ENCODE results near the gene TMEM150A.
A peak's percentile ranks its signal among the peaks of the same experiment; 100 is the strongest.
"Not testable (repeated sequence)": the region's sequence is repeated elsewhere in the genome, so short reads cannot be mapped to it uniquely, and the experiment has no call there.

Gene TMEM150A

DNA sequence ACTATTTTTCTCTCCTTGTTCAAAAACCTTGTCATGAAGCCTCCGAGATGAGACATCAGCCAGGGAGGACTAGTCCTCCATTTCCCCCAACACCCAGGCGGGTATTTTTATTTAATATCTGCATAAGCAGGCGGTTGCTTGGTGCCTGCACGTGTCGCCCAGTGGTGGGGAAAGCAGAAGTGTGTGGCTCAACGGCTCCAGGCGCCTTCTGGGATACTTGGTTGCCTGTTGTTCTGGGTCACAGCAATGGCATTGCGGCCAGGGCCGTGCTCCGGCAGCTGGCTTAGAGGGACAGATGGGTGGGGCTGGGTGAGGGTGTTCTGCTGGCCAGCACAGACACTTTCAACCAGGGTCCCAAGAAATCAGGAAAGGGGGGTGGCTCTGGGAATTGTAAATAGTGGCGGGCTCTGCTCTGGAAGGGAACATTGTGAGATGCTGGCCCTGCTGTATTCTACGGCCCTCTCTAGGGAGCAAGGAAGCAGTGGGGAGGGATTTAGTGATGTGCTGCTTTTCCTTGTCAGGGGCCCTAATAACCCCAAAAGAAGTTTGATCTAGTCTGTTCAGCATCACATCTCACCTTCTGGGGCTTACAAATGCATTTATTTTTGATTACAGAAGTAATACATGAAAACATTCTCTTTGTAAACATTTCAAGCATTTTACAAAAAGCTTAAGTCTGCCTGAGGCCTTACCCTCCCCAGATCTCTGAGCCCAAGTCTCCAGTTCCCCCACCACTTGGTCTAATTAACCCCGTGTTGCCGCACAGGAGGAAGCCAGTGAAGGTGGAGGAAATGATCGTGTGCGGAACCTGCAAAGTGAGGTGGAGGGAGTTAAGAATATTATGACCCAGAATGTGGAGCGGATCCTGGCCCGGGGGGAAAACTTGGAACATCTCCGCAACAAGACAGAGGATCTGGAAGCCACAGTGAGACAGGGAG, 24.0 kb downstream of the TMEM150A start:
- Histone ChIP-seq H3K9ac (ENCODE audit: low read length) (no peak overlapping the region), H3K27me3 (ENCODE audit: control insufficient read depth, insufficient read depth, low read length) (peaks cover 22% of the 10 kb centered on the region), H3K9me3 (ENCODE audit: control insufficient read depth, low read depth, low read length) (no peaks in the 10 kb centered on the region), H3K27ac (ENCODE audit: low read length) (no peak overlapping the region), H3K4me3 (ENCODE audit: low read length) (peak overlapping the region; percentile 62), H3K4me1 (ENCODE audit: control insufficient read depth, low read depth, low read length) (peaks cover 25% of the 10 kb centered on the region), H3K36me3 (ENCODE audit: control insufficient read depth, low read depth, low read length) (no peaks in the 10 kb centered on the region)

DNA sequence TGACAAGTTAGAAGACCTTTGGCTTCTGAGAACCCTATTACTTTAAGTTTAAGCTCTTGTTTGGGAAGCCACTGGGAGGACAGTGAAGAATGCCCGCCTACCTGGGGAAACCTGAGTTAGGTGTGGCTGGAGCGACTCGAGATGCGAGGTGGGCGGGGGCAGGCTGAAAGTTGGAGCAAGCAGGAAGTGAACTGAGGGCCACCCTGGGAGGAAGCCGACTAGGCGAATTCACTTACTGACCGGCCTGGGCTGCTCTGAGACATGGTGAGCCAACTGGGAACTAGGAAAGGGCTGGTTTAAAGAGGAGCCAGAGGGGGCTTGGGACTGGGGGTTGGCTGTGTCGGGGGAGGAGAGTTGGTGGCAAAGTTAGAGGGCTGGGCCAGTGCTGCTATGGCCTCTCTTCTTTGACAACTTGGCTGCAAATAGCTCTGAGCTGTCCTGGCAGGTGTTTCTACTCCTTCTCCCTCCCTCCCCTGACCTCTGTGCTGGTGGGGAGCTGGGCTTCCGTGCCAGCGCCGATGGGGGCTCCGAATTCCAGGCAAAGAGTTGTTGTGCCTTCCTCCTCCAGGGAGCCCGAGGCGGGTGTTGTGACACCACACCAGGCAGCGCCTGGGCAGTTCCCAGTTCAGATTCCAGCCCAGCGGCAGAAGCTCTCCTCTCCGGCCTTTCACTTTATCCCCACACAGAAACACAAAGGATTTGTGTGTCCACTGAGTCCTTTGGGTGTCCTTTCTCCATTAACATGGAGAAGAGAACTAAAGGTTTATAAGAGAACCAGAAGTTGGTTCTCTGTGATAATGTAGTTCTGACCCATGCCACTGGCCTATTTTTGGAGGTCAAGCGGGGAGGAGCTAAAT, 24.9 kb downstream of the TMEM150A start, which contains the start of gene VAMP8:
Gene VAMP8, plus strand, starts transcription at position 201 of the 857 bp plus-strand sequence. Its CDS starts 61 bp downstream, at position 262.
- peak within 1 kb of the TSS; percentile 62 for H3K4me3 ChIP-seq (ENCODE audit: low read length)
- H3K4me1 ChIP-seq (ENCODE audit: control insufficient read depth, low read depth, low read length), result peaks cover 25% of the 10 kb centered on the region
- H3K27ac ChIP-seq (ENCODE audit: low read length), result no peak within 1 kb of the TSS
- H3K27me3 ChIP-seq (ENCODE audit: control insufficient read depth, insufficient read depth, low read length), result peaks cover 23% of the 10 kb centered on the region
- H3K9ac ChIP-seq (ENCODE audit: low read length), result peak within 1 kb of the TSS; percentile 26
- no peaks in the 10 kb centered on the region for H3K36me3 ChIP-seq (ENCODE audit: control insufficient read depth, low read depth, low read length)
- no peaks in the 10 kb centered on the region for H3K9me3 ChIP-seq (ENCODE audit: control insufficient read depth, low read depth, low read length)

DNA sequence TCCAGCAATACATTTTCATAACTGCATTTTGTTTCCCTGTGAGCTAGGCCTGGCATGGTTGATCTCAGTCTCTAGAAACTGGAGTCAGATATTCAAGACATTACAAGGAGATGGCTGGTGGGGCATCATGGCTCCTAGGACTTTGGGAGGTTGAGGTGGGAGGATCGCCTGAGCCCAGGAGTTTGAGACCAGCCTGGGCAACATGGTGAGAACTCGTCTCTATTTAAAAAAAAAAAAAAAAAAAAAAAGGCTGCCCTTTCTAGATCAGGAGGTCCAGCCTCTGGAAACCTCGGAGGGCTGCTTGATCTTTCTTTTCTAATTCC, 25.5 kb downstream of the TMEM150A start:
- Histone ChIP-seq H3K27me3 (ENCODE audit: control insufficient read depth, insufficient read depth, low read length) (peaks cover 27% of the 10 kb centered on the region), H3K36me3 (ENCODE audit: control insufficient read depth, low read depth, low read length) (no peaks in the 10 kb centered on the region), H3K27ac (ENCODE audit: low read length) (no peak overlapping the region), H3K9me3 (ENCODE audit: control insufficient read depth, low read depth, low read length) (no peaks in the 10 kb centered on the region), H3K9ac (ENCODE audit: low read length) (no peak overlapping the region), H3K4me1 (ENCODE audit: control insufficient read depth, low read depth, low read length) (peaks cover 25% of the 10 kb centered on the region), H3K4me3 (ENCODE audit: low read length) (peak overlapping the region; percentile 62)

DNA sequence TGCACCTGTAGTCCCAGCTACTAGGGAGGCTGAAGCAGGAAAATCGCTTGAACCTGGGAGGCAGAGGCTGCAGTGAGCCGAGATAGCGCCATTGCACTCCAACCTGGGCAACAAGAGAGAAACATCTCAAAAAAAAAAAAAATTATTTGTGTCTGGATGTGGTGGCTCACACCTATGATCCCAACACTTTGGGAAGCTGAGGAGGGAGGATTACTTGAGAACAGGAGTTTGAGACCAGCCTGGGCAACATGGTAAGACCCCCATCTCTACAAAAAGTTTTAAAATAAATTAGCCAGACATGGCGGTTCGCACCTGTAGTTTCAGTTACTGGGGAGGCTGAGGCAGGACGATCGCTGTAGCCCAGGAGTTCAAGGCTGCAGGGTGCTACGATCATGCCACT, 26.8 kb downstream of the TMEM150A start:
- H3K4me1 ChIP-seq (ENCODE audit: control insufficient read depth, low read depth, low read length), result peaks cover 25% of the 10 kb centered on the region
- no peak overlapping the region for H3K27ac ChIP-seq (ENCODE audit: low read length)
- H3K36me3 ChIP-seq (ENCODE audit: control insufficient read depth, low read depth, low read length), result no peaks in the 10 kb centered on the region
- H3K9ac ChIP-seq (ENCODE audit: low read length), result no peak overlapping the region
- no peaks in the 10 kb centered on the region for H3K9me3 ChIP-seq (ENCODE audit: control insufficient read depth, low read depth, low read length)
- no peak overlapping the region for H3K4me3 ChIP-seq (ENCODE audit: low read length)
- peaks cover 32% of the 10 kb centered on the region for H3K27me3 ChIP-seq (ENCODE audit: control insufficient read depth, insufficient read depth, low read length)

DNA sequence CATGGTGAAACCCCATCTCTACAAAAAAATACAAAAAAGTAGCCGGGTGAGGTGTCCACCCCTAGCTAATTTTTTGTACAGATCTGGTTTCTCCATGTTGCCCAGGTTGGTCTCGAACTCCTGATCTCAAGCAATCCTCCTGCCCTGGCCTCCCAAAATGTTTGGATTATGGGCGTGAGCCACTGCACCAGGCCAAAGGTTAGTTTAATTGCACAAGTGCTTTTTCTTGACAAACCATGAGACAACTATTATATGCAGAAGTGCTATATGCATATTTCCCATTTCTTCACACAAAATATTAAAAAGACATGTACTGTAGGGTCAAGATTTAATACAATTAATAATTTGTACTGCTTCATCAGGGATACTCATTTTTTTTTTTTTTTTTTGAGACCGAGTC, 36.2 kb downstream of the TMEM150A start:
- peaks cover 20% of the 10 kb centered on the region for H3K27me3 ChIP-seq (ENCODE audit: control insufficient read depth, insufficient read depth, low read length)
- H3K4me1 ChIP-seq (ENCODE audit: control insufficient read depth, low read depth, low read length), result no peaks in the 10 kb centered on the region
- no peak overlapping the region for H3K9ac ChIP-seq (ENCODE audit: low read length)
- H3K4me3 ChIP-seq (ENCODE audit: low read length), result no peak overlapping the region
- no peak overlapping the region for H3K27ac ChIP-seq (ENCODE audit: low read length)
- no peaks in the 10 kb centered on the region for H3K36me3 ChIP-seq (ENCODE audit: control insufficient read depth, low read depth, low read length)
- H3K9me3 ChIP-seq (ENCODE audit: control insufficient read depth, low read depth, low read length), result no peaks in the 10 kb centered on the region

DNA sequence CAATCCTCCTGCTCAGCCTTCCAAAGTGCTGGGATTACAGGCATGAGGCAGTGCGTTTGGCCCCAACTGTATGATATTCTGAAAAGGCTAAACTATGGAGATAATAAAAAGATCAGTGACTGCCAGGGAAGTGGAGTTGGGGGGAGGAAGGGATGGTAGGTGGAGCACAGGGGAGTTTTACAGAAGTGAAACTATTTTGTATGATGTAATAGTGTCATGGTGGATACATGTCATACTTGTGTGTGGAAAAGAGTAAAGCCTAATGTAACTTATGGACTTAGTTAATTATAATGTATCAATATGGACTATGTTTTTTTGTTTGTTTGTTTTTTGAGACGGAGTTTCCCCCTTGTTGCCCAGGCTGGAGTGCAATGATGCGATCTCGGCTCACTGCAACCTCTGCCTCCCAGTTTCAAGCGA, 38.3 kb downstream of the TMEM150A start:
- Histone ChIP-seq H3K4me1 (ENCODE audit: control insufficient read depth, low read depth, low read length) (no peaks in the 10 kb centered on the region), H3K9me3 (ENCODE audit: control insufficient read depth, low read depth, low read length) (no peaks in the 10 kb centered on the region), H3K36me3 (ENCODE audit: control insufficient read depth, low read depth, low read length) (no peaks in the 10 kb centered on the region), H3K4me3 (ENCODE audit: low read length) (no peak overlapping the region), H3K27me3 (ENCODE audit: control insufficient read depth, insufficient read depth, low read length) (no peaks in the 10 kb centered on the region), H3K9ac (ENCODE audit: low read length) (no peak overlapping the region), H3K27ac (ENCODE audit: low read length) (no peak overlapping the region)

DNA sequence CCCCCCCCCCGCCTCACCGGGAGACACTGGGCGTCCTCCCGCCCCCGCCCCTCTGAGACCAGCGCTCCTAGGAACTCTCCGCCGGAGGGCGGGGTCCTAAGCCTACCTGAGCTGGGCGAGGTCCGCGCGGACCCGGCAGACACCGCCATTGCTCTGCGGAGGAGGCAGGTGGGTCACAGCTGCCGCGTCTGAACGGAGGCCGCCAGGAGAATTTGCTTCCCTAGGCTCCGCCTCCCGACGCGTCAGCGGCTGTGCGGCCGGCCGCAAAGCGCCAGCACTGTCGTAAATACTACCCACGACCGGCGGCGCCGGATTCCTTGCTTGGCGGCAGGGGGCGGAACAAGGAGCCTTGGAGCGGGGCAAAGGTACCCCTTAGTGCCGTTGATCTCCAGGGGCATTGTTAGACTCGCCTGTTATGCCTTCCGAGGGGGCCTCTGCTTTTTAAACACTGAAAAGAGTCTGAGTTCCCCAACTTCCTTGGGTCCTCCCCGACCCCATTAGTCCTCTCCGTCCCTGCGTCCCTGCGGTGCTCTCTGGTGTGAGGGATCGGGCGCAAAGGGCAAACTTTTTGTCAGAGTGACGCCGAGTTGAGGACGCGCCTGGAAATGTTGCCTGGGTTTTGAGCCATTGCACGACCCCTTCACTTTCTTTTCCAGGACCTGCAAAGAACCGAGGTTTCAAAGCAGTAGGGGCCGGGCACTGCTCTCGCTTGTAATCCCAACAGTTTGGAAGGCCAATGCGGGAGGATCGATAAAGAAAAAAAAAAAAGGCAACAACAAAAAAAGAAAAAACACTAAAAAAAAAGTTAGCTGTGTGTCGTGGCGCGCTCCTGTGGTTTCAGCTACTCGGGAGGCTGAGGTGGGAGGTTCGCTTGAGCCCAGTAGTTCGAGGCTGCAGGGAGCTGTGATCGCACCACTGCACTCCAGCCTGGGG, 41.0 kb downstream of the TMEM150A start, which contains the start of gene GGCX:
Gene GGCX, minus strand, starts transcription at position 214 of the 933 bp plus-strand sequence. Its CDS starts 65 bp downstream, at position 149.
- Histone ChIP-seq H3K9ac (ENCODE audit: low read length) (peak within 1 kb of the TSS; percentile 87), H3K36me3 (ENCODE audit: control insufficient read depth, low read depth, low read length) (no peaks in the 10 kb centered on the region), H3K9me3 (ENCODE audit: control insufficient read depth, low read depth, low read length) (no peaks in the 10 kb centered on the region), H3K4me1 (ENCODE audit: control insufficient read depth, low read depth, low read length) (no peaks in the 10 kb centered on the region), H3K27me3 (ENCODE audit: control insufficient read depth, insufficient read depth, low read length) (no peaks in the 10 kb centered on the region), H3K4me3 (ENCODE audit: low read length) (peak within 1 kb of the TSS; percentile 85), H3K27ac (ENCODE audit: low read length) (peak within 1 kb of the TSS; percentile 88)

DNA sequence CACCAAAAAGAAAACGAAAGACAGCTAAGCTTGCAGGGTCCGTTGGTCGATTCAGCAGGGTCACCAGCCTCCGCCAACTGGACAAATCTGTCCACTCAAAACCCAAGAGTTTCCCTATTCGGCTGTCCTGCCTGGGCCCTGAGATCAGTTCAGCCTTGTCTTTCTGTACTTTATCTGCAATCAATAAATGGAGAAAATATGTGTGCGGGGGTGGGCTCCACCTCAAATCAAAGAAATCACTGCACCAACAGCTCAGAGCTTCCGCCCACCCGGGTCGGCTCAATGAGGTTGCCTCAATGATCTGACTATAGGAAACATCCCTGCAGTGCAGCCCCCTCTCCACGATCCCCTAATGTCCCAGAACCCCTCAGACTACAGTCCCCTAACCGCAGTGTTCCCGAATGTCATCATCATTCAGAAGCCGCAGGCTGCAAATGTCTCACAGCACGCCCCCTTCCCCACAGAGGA, 41.7 kb downstream of the TMEM150A start:
- Histone ChIP-seq H3K27me3 (ENCODE audit: control insufficient read depth, insufficient read depth, low read length) (no peaks in the 10 kb centered on the region), H3K36me3 (ENCODE audit: control insufficient read depth, low read depth, low read length) (no peaks in the 10 kb centered on the region), H3K9me3 (ENCODE audit: control insufficient read depth, low read depth, low read length) (no peaks in the 10 kb centered on the region), H3K9ac (ENCODE audit: low read length) (peak overlapping the region; percentile 73), H3K27ac (ENCODE audit: low read length) (no peak overlapping the region), H3K4me3 (ENCODE audit: low read length) (peak overlapping the region; percentile 85), H3K4me1 (ENCODE audit: control insufficient read depth, low read depth, low read length) (no peaks in the 10 kb centered on the region)

DNA sequence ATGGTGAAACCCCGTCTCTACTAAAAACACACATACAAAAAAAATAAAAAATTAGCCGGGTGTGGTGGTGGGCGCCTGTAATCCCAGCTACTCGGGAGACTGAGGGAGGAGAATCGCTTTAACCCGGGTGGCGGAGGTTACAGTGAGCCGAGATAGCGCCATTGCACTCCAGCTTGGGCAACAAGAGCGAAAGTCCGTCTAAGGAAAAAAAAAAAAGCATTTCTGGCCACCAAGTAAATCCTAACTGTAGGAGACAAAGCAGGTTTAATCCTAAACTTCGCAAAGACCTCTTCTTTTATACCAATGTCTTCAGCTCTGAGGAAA, 42.1 kb downstream of the TMEM150A start:
- H3K4me1 ChIP-seq (ENCODE audit: control insufficient read depth, low read depth, low read length); H3K27ac ChIP-seq (ENCODE audit: low read length); H3K9me3 ChIP-seq (ENCODE audit: control insufficient read depth, low read depth, low read length); H3K36me3 ChIP-seq (ENCODE audit: control insufficient read depth, low read depth, low read length); H3K27me3 ChIP-seq (ENCODE audit: control insufficient read depth, insufficient read depth, low read length): not testable (repeated sequence)
- Histone ChIP-seq H3K9ac (ENCODE audit: low read length) (peak overlapping the region; percentile 73), H3K4me3 (ENCODE audit: low read length) (peak overlapping the region; percentile 85)

DNA sequence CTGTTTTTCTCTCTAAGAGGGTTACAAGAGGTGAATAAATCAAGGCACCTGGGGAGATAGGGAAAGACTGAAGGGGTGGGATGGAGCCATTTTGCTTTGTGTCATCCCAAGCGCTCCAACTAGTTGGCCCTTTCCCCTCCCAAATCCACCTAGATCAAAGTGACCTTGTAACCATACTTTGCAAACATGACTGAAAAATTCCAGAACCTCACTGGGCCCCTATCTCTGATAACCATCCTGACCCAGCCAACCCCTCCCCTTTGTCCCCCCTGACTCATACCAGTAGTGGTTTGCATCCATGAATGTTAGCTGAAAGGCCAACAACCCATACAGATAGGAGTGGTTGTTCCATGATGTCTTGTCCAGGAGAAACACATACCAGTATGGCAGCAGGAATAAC, 44.3 kb downstream of the TMEM150A start:
- Histone ChIP-seq H3K9me3 (ENCODE audit: control insufficient read depth, low read depth, low read length) (no peaks in the 10 kb centered on the region), H3K27ac (ENCODE audit: low read length) (no peak overlapping the region), H3K4me3 (ENCODE audit: low read length) (no peak overlapping the region), H3K27me3 (ENCODE audit: control insufficient read depth, insufficient read depth, low read length) (no peaks in the 10 kb centered on the region), H3K36me3 (ENCODE audit: control insufficient read depth, low read depth, low read length) (peaks cover 16% of the 10 kb centered on the region), H3K9ac (ENCODE audit: low read length) (no peak overlapping the region), H3K4me1 (ENCODE audit: control insufficient read depth, low read depth, low read length) (no peaks in the 10 kb centered on the region)

DNA sequence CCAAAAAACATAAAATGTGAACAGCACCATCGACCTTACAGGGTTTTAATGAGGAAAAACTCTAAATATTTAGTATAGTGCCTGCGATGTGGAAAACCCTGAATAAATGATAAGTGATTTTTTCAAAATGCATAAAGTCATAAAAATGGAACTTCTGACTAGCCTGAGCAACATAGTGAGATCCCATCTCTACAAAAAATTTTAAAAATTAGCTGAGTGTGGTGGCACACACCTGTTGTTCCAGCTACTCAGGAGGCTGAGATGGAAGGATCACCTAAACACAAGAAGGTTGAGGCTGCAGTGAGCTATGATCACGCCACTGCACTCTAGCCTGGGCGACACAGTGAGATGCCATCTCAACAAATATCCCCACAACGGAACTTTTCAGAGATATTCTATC, 45.4 kb downstream of the TMEM150A start:
- Histone ChIP-seq H3K27ac (ENCODE audit: low read length) (no peak overlapping the region), H3K9me3 (ENCODE audit: control insufficient read depth, low read depth, low read length) (no peaks in the 10 kb centered on the region), H3K4me1 (ENCODE audit: control insufficient read depth, low read depth, low read length) (no peaks in the 10 kb centered on the region), H3K9ac (ENCODE audit: low read length) (no peak overlapping the region), H3K4me3 (ENCODE audit: low read length) (no peak overlapping the region), H3K36me3 (ENCODE audit: control insufficient read depth, low read depth, low read length) (peaks cover 23% of the 10 kb centered on the region), H3K27me3 (ENCODE audit: control insufficient read depth, insufficient read depth, low read length) (no peaks in the 10 kb centered on the region)

Measured in iPS-18a (cell line).